Mesendoderm (in vitro differentiated cells): Measurements from ENCODE around the gene EPHA8.

Experiments used
- DNase-seq: peaks from one replicate; pipeline ENCODE4 v3.0.0; 2013
- H2AK5ac ChIP-seq: 2 replicates; pipeline ENCODE4 v1.6.1; 2013; ENCODE audit warnings: low read length, inconsistent platforms
- H2BK120ac ChIP-seq: 2 replicates; pipeline ENCODE4 v1.6.1; 2013; ENCODE audit warnings: low read depth, mild to moderate bottlenecking, low read length, moderate library complexity, mixed read lengths
- H2BK15ac ChIP-seq: replicated peaks from 2 replicates; pipeline ENCODE4 v1.6.1; 2013; ENCODE audit warnings: low read depth, mild to moderate bottlenecking, moderate library complexity
- H2BK5ac ChIP-seq: 2 replicates; pipeline ENCODE4 v1.6.1; 2013; ENCODE audit warnings: low read length, inconsistent platforms
- H3K18ac ChIP-seq: 2 replicates; pipeline ENCODE4 v1.6.1; 2013; ENCODE audit warnings: mild to moderate bottlenecking, low read length, mixed read lengths
- H3K23ac ChIP-seq: one replicate; pipeline ENCODE4 v1.6.1; 2013; ENCODE audit warnings: low read length
- H3K27ac ChIP-seq: 2 replicates; pipeline ENCODE4 v1.5.1; 2013; ENCODE audit warnings: low read depth, mild to moderate bottlenecking, inconsistent platforms, low read length, moderate library complexity
- H3K27me3 ChIP-seq: 2 replicates; pipeline ENCODE4 v1.6.1; 2013; ENCODE audit warnings: low read length, control low read depth, mild to moderate bottlenecking, inconsistent platforms; ENCODE audit not compliant: insufficient read depth, poor library complexity
- H3K36me3 ChIP-seq: 2 replicates; pipeline ENCODE4 v1.6.1; 2013; ENCODE audit warnings: low read length, inconsistent platforms; ENCODE audit not compliant: control insufficient read depth, insufficient read depth
- H3K4ac ChIP-seq: one replicate; pipeline ENCODE4 v1.6.1; 2013; ENCODE audit warnings: low read depth, mild to moderate bottlenecking, low read length, moderate library complexity
- H3K4me1 ChIP-seq: 2 replicates; pipeline ENCODE4 v1.6.1; 2013; ENCODE audit warnings: low read depth, low read length, inconsistent platforms; ENCODE audit not compliant: control insufficient read depth
- H3K4me2 ChIP-seq: 2 replicates; pipeline ENCODE4 v1.6.1; 2013; ENCODE audit warnings: low read length
- H3K4me3 ChIP-seq: 2 replicates; pipeline ENCODE4 v1.5.1; 2013; ENCODE audit warnings: mild to moderate bottlenecking, low read length
- H3K56ac ChIP-seq: one replicate; pipeline ENCODE4 v1.6.1; 2013; ENCODE audit warnings: low read length
- H3K79me1 ChIP-seq: 2 replicates; pipeline ENCODE4 v1.6.1; 2013; ENCODE audit warnings: low read length, inconsistent platforms
- H3K79me2 ChIP-seq: 2 replicates; pipeline ENCODE4 v1.6.1; 2013; ENCODE audit warnings: mild to moderate bottlenecking, low read length; ENCODE audit not compliant: control insufficient read depth, insufficient read depth
- H3K9ac ChIP-seq: 2 replicates; pipeline ENCODE4 v1.6.1; 2013; ENCODE audit warnings: low read length, inconsistent platforms
- H4K5ac ChIP-seq: one replicate; pipeline ENCODE4 v1.6.1; 2013; ENCODE audit warnings: low read length
- H4K8ac ChIP-seq: one replicate; pipeline ENCODE4 v1.6.1; 2013; ENCODE audit warnings: low read depth, mild to moderate bottlenecking, control low read depth, low read length, moderate library complexity
- WGBS: extraction: QIAGEN DNeasy Blood & Tissue Kit; methylation state at CpG from one replicate; pipeline ENCODE4 v1.1.7; 2013; ENCODE audit warnings: low lambda C conversion rate, missing lambda C conversion rate; ENCODE audit not compliant: insufficient coverage; ENCODE audit errors: extremely low coverage; 5-methylcytosine and 5-hydroxymethylcytosine counted together

The EPHA8 gene

GRCh38 chr1:22526677-22527076, 36.6 kb upstream of the EPHA8 start:
- no peak overlapping the region for H2AK5ac ChIP-seq
- no peaks in the 10 kb centered on the region for H3K27me3 ChIP-seq
- H4K5ac ChIP-seq, result no peak overlapping the region
- H2BK15ac ChIP-seq, result no peak overlapping the region
- H4K8ac ChIP-seq, result no peak overlapping the region
- H3K18ac ChIP-seq, result no peak overlapping the region
- no peaks in the 10 kb centered on the region for H3K79me2 ChIP-seq
- no peak overlapping the region for H3K4me2 ChIP-seq
- H3K27ac ChIP-seq, result no peak overlapping the region
- peaks cover 4% of the 10 kb centered on the region for H3K36me3 ChIP-seq
- H3K79me1 ChIP-seq, result no peaks in the 10 kb centered on the region
- no peak overlapping the region for H2BK5ac ChIP-seq
- no CpG with 5 or more reads among the region's 5 CpGs for WGBS
- H3K4me1 ChIP-seq, result no peaks in the 10 kb centered on the region
- H2BK120ac ChIP-seq, result no peak overlapping the region
- H3K4me3 ChIP-seq, result no peak overlapping the region
- no peak overlapping the region for H3K56ac ChIP-seq
- H3K9ac ChIP-seq, result no peak overlapping the region
- no peak overlapping the region for H3K23ac ChIP-seq
- no peak overlapping the region for H3K4ac ChIP-seq
- no peak for DNase-seq

GRCh38 chr1:22527122-22527521, 36.2 kb upstream of the EPHA8 start:
- no peak overlapping the region for H2BK120ac ChIP-seq
- H3K4me1 ChIP-seq, result no peaks in the 10 kb centered on the region
- no peaks in the 10 kb centered on the region for H3K27me3 ChIP-seq
- no peak overlapping the region for H4K8ac ChIP-seq
- no CpG with 5 or more reads among the region's 7 CpGs for WGBS
- H3K36me3 ChIP-seq, result peaks cover 4% of the 10 kb centered on the region
- H3K79me1 ChIP-seq, result no peaks in the 10 kb centered on the region
- H3K4me3 ChIP-seq, result no peak overlapping the region
- no peak overlapping the region for H3K9ac ChIP-seq
- no peak overlapping the region for H2BK15ac ChIP-seq
- H2AK5ac ChIP-seq, result no peak overlapping the region
- no peak overlapping the region for H3K4me2 ChIP-seq
- no peak overlapping the region for H4K5ac ChIP-seq
- H3K56ac ChIP-seq, result no peak overlapping the region
- no peak overlapping the region for H3K4ac ChIP-seq
- H3K18ac ChIP-seq, result no peak overlapping the region
- no peak overlapping the region for H3K27ac ChIP-seq
- no peak overlapping the region for H2BK5ac ChIP-seq
- no peaks in the 10 kb centered on the region for H3K79me2 ChIP-seq
- no peak overlapping the region for H3K23ac ChIP-seq
- peak; percentile 21 for DNase-seq

- no CpG with 5 or more reads among the region's 15 CpGs for WGBS
- H3K36me3 ChIP-seq, result peaks cover 4% of the 10 kb centered on the region
- DNase-seq, result peak; percentile 54
- no peak overlapping the region for H3K4me2 ChIP-seq
- H3K56ac ChIP-seq, result no peak overlapping the region
- no peak overlapping the region for H3K18ac ChIP-seq
- no peak overlapping the region for H3K27ac ChIP-seq
- no peak overlapping the region for H3K9ac ChIP-seq
- H3K4ac ChIP-seq, result no peak overlapping the region
- no peak overlapping the region for H3K4me3 ChIP-seq
- no peak overlapping the region for H4K8ac ChIP-seq
- H3K79me1 ChIP-seq, result no peaks in the 10 kb centered on the region
- no peak overlapping the region for H4K5ac ChIP-seq
- no peaks in the 10 kb centered on the region for H3K4me1 ChIP-seq
- no peaks in the 10 kb centered on the region for H3K79me2 ChIP-seq
- H2BK15ac ChIP-seq, result no peak overlapping the region
- no peak overlapping the region for H2BK120ac ChIP-seq
- no peak overlapping the region for H2BK5ac ChIP-seq
- H2AK5ac ChIP-seq, result no peak overlapping the region
- H3K23ac ChIP-seq, result no peak overlapping the region
- H3K27me3 ChIP-seq, result no peaks in the 10 kb centered on the region
These were observed 35.6 kb upstream of the EPHA8 start for GRCh38 chr1:22527555-22528296.

GRCh38 chr1:22528451-22528850, 34.8 kb upstream of the EPHA8 start:
- Histone ChIP-seq H3K9ac (no peak overlapping the region), H3K36me3 (peaks cover 4% of the 10 kb centered on the region), H2BK120ac (no peak overlapping the region), H3K79me2 (no peaks in the 10 kb centered on the region), H4K5ac (no peak overlapping the region), H3K23ac (no peak overlapping the region), H3K27ac (no peak overlapping the region), H3K18ac (no peak overlapping the region), H3K79me1 (no peaks in the 10 kb centered on the region), H4K8ac (no peak overlapping the region), H3K4me3 (no peak overlapping the region), H3K27me3 (no peaks in the 10 kb centered on the region), H3K4me1 (no peaks in the 10 kb centered on the region), H3K4ac (no peak overlapping the region), H2BK5ac (no peak overlapping the region), H2BK15ac (no peak overlapping the region), H3K4me2 (no peak overlapping the region), H2AK5ac (no peak overlapping the region), H3K56ac (no peak overlapping the region)
- no CpG with 5 or more reads among the region's 7 CpGs for WGBS
- DNase-seq, result no peak

GRCh38 chr1:22529901-22530621, 33.2 kb upstream of the EPHA8 start:
- WGBS, result no CpG with 5 or more reads among the region's 12 CpGs
- H3K56ac ChIP-seq, result no peak overlapping the region
- no peak overlapping the region for H3K27ac ChIP-seq

More at GRCh38 chr1:22529901-22530621, 33.2 kb upstream of the EPHA8 start:
- Histone ChIP-seq H3K9ac (no peak overlapping the region), H2BK120ac (no peak overlapping the region), H2AK5ac (no peak overlapping the region), H2BK15ac (no peak overlapping the region), H3K4me2 (no peak overlapping the region), H3K4ac (no peak overlapping the region), H3K79me2 (no peaks in the 10 kb centered on the region), H2BK5ac (no peak overlapping the region), H3K36me3 (peaks cover 4% of the 10 kb centered on the region), H3K23ac (no peak overlapping the region), H3K79me1 (no peaks in the 10 kb centered on the region), H3K27me3 (no peaks in the 10 kb centered on the region), H4K5ac (no peak overlapping the region), H3K4me1 (no peaks in the 10 kb centered on the region), H3K4me3 (no peak overlapping the region), H4K8ac (no peak overlapping the region), H3K18ac (no peak overlapping the region)
- peak; percentile 68 for DNase-seq
